SH-SY5Y (cell line): Measurements from ENCODE around the gene EPO.

Experiments
- GATA2 ChIP-seq: IDR thresholded peaks from 2 replicates; pipeline ENCODE4 v1.6.1; 2011; ENCODE audit warnings: mild to moderate bottlenecking, low read depth, low read length
- GATA3 ChIP-seq: IDR thresholded peaks from 2 replicates; pipeline ENCODE4 v1.6.1; 2011; ENCODE audit warnings: low read depth, mild to moderate bottlenecking, low read length, moderate library complexity

DNA sequence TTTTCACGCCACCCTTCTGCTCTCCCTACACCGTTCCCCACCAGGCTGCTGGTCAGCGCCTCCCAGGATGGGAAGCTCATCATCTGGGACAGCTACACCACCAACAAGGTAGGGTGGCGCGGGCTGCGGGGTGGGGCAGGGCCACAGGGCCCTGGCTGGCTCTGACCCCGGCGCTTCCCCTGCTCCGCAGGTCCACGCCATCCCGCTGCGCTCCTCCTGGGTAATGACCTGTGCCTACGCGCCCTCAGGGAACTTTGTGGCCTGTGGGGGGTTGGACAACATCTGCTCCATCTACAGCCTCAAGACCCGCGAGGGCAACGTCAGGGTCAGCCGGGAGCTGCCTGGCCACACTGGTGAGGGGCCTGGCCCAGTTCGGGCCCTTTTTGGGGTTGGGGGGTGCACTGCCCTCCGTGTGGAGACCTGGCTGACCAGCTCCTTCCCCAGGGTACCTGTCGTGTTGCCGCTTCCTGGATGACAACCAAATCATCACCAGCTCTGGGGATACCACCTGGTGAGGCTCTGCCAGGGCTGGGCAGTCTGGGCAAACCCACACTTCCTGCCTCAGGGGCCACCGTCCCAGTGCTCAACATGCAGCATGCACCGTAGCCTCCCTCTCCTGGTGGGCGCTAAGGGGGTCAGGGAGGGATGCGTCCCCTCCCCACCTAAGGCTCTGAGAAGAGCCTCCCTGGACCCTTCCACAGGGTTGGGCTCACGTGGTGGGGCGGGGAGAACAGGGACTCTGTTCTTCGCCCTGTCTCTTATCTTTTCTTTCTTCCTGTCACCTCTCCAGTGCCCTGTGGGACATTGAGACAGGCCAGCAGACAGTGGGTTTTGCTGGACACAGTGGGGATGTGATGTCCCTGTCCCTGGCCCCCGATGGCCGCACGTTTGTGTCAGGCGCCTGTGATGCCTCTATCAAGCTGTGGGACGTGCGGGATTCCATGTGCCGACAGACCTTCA lies 42.7 kb upstream of the EPO start:
- TF ChIP-seq GATA2, result no peak
- no peak for TF ChIP-seq GATA3
